Renal cortex interstitium (tissue), 11 donors: ENCODE data around the gene SAMD1. TPM values are rescaled to one million over a fixed set of nuclear protein-coding genes. Genes with fewer than 3 reads are reported as not detected.
A peak's percentile ranks its signal among the peaks of the same experiment; 100 is the strongest.

Source experiments
- DNase-seq, 11 donors: peaks; one replicate each; pipeline ENCODE4 v3.0.0-alpha.2; 2013; ENCODE audit warnings: low read depth in 9 of 11, low spot score in 4 of 11; ENCODE audit errors: extremely low read depth in 1 of 11
- polyA plus RNA-seq, 3 donors: library from polyadenylated mRNA; unstranded; fragments of 120-200 nt; gene quantifications; one replicate each; pipeline ENCODE4 v1.2.1, GENCODE V29; 2013; ENCODE audit not compliant: insufficient read length in 3 of 3

Gene SAMD1
- polyA plus RNA-seq, 3 donors: 28.2 to 62.2 (median 45.2) TPM

DNA sequence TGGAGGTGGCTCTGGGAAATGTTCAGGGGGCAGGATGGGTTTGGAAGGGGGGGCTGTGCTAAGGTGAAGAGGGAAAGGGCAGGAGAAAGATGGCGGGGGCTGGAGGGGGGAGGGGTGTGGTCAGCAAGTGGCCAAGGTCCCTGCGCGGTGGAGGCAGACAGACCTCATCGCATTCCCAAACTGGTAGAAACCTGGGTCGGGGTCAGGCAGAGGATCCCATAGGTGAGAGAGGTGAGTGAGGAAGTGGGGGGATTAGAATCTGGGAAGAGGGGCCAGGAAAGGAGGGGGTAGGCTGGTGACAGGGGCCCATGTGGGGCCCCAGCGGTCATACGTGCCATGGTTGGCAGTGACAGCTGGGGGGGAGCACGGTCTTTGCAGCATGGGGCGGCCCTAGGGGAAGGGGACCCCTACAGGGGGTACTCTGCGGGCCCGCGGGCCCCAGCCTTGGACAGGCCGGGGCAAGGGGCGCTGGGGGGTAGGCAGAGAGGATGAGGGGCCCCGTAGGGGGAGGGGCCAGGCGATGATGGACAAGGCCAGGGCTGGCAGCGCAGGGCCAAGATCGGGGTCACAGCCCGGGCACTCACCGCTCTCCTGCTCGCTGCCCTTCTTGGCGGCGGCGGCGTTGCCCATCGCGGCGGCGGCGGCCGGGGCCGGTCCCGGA is 26.5 kb upstream of the SAMD1 start:
- no peak for DNase-seq

DNA sequence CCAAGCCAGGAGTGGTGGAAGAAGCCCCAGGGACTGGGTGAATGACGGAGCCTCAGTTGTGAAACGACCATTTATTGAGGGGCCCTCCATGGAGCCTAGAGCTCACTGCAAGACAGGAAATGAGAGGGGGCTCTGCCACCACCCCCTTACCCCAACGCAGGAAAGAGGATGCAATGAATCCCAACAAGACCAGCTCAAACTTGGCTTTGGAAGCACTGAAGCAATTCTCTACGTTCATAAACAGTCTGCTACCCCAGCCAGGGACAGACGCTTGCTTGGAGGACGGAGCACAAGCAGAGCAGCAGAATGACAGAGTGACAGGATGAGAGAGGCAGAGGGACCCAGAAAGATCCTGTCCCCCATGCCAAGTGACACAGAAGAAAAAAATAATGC is 26.0 kb upstream of the SAMD1 start:
- no peak for DNase-seq

DNA sequence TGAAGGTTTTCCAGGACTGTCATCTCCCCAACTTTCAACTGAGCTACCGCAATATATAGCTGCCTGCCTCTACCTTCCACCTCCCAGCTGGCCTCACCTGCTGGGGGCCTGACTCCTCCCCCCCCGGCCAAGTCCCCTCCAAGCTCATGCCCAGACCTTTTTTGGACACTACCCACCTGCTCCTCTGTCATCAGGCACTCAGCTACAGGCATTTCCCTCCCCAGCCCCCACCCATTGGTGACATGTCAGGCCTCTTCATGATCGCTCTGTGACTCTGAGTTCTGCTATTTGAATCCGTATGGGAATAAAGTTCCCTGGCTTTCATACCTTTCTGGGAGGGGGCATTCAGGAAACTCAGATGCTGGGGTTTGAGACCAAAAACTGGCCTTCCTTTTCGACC is 25.2 kb upstream of the SAMD1 start:
- no peak for DNase-seq

DNA sequence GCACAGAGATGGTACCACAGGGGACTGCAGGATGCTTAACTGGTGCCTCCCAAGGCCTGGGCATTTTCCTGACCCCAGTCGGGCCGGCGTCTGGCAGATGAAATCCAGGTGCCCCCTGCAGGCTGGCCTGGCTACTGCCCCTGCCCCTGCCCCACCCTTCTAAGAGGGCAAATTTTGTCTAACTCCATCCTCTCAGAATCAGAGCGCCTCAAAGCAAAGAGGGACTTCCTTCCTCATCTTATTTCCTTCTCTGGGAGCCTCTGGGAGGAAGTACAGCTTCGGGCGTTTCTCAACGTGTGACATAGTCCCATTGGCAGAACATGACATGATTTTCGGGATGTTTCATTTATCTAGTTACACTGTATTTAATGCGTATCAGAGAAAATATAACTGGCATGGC is 24.3 kb upstream of the SAMD1 start:
- no peak for DNase-seq

DNA sequence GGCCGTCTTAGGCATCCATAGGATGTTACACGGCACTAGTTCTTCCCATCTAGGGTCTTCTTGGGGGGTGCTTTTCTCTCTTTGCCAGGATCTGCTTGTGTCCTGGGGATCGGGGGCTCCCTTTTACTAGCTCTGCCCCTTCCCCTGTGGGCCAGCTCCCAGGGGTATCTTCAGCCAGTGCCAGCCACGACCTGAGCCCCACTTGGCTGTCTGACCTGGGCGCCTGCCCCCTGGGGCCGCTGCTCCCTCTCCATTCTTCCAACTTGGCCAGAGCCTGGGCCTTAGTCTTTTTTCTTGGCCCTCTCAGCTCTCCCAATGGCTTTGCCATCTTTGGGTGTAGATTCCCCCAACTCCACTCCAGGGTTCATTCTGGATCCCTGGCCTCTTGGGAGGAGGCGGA is 23.9 kb upstream of the SAMD1 start:
- no peak for DNase-seq

DNA sequence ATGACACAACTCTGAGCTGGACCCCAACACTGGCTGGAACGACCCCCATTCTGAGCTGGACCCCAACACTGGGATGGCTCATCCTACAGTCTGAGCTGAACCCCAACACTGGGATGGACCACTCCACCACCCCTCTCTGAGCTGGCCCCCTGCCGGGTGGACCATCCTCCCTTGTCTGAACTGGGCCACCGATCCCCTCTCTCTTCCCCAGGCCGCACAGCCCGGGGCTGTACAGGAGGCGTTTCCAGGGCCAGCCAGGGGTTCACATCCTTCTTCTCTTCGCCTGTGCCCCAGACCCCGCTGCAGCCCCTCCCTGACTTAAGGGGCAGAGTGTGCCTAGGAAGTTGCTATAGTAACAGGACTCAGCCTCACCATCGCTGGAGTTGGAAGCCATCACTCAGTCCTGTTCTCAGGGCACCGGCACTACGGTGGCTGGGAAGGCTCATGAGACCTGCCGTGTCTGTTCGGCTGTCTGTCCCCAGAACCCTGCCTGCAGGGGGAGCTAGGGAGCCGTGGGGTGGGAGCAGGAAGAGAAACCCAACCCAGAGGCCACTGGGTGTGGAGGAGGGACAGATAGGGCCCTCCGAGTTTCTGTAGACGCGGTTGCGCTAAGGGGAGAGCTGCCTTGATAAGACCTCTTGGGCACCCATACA is 23.3 kb upstream of the SAMD1 start:
- no peak for DNase-seq

DNA sequence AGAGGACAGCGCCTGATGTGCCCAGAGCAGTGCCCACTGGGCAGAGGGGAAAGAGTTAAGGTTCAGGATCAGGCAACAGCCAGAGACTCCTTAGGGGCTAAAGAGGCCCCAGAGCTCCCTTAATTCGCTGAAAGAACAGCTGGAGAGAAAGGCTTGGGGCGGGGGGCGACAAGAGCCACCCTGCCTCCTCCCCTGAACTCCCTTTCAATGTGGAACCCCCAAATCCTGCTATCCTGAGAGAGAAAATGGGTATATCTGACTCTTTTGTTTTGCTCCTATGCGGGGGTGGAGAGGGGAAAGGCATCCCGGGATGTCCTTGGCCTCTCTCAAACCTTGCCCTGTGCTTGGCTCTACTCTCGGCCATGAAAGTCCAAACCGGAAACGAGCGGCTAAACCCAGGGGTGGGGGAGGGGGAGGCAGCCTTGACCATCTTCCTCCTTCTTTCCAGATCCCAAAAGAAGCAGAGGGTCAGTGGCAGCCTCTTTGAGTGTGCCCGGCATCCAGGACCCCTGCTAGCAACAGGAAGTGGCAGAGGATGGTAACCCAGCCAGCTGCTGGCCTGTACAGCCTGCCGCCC is 22.3 kb upstream of the SAMD1 start:
- DNase-seq: peak in 1 of 11 donors; percentile 22

DNA sequence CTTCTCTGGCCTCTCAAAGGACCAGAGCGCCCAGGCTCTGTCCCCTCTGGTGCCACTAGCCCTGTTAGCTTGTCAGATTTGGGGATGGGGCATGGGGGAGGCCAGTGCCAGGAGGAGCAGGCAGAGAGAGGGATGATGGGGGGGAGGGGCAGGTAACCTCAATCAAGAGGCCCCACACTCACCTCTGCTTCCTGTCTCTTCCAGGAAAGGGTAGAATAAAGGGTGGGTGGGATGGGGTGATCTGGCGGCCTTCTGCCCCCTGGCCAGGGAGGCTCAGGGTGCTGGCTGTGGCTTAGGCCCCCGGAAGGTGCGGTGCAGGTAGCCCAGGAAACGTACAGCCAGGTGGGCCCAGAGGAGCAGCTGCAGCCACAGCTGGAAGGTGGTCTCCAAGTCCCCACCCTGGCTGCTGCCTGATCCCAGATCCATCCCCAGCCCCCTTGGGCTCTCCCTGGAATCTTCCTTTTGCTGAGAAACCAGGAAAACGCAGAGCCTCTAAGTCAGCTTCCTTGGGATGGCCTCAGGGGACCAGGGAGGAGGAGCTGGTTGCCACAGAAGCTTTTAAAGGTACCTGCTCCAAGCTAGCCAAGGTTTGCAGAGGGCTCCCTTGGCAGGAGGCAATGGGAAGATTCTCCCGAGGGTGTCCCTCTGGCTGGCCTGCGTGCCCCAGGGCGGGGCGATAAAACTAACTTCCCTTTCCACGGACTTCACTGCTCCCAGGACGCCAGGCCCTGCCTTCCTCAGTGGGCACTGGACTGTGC is 21.7 kb upstream of the SAMD1 start:
- DNase-seq: no peak

DNA sequence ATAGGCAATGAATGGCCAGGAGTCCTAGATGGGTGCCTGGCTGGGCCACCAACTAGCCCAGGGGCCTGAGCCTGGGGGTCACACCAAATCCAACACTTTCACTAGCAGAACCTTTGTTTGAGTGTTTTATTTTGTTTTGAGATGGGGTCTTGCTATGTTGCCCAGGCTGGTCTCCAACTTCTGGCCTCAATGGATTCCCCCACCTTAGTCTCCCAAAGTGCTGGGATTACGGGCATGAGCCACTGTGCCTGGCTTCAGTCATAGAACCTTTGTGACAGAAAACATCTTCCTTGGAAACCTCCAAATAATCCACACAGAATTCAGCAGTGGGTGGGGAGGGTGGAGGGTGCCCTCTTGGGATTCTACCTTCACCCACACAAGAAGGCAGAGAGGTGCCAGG is 20.9 kb upstream of the SAMD1 start:
- no peak for DNase-seq

DNA sequence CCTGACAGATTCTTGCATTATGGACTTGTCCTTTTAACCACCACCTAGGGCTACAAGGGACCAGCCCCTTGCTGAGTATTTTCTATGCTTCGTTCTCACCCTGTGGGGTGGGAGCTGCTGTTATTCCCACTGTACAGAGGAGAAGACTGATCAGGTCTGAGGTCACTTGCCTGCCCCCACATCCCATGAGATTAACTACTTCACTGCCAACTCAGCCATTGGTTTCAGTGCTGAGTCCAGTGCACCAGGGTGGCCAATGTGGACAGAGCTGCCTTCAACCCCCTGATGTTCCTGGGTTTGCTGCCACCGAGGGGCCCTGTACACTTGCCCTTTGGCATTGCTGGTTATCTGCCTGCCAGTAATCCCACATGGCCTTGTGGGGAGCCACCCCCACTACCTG is 20.1 kb upstream of the SAMD1 start:
- no peak for DNase-seq

DNA sequence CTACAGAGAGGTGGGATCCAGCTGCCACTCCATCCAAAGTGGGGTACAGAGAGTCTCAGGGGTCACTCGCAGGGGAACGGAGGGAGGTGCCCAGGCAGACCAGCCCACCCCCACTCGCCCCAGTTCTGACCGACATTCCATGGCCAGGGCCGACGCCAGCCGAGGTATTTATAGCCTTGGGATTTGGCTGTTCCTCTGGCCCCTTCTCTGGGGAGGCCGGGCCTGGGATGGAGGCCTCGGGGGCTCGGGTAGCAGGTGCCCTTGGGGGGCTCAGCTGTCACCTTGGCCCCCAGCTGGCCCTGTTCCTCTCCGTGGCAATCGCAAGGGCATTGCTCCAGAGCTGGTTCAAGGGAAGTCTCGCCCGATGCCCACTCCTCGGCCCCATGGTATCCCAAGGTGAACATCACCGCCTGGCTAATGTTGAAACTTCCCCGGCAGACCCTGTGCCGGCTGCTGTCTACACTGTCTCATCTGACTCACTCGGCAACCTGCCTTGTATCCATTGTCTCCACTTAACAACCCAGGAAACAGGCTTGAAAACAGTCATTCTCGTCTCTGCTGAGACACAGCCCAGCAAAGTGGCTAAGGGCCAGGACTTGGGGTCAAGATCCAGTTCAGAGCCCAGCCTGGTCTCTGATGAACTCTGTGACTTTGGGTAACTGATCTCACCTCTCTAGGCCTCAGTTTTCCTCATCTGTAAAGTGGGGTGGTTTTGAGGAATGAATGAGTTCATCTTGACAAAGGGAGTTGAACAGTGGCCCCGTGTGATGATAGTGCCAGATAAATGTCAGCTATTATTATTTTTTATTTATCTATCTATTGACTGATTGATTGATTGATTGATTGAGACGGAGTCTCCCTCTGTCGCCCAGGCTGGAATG is 17.3 kb upstream of the SAMD1 start:
- no peak for DNase-seq

DNA sequence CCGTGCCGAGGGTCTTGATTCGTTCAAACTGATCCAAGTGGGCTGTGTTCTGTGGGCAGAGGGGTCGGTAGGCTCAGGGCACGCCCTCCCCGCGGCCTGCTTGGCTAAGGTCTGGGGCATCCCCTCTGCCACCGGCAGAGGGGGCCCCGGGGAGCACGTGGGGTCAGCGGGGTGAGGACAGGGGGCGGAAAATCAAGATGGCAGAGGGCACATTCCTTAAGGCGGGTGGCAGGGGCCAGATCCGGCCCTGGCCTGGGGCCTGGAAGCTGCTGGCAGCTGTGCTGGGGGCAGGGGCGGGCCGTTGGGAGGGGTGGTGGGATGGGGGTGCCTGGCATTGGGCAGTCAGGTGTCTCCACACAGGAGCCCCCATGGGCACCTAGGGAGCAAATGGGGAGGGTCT is 16.3 kb upstream of the SAMD1 start:
- DNase-seq: no peak

DNA sequence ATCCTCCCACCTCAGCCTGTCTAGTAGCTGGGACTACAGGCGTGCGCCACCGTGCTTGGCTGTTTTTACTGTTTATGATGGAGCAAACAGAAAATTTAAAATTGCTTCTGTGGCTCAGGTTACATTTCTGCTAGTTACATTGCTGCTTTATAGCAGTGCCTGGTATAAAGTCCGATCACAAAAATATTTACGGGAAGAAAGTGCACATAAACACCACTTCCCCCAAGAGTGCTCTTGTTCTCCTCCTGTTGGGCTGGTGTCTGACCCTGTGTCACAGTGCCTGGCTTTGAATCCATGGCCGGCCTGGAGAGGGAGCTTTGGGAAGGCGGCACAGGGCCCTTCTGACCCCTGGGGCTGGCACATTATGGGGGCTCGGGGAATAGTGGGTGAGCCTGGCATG is 15.1 kb upstream of the SAMD1 start:
- DNase-seq: no peak

DNA sequence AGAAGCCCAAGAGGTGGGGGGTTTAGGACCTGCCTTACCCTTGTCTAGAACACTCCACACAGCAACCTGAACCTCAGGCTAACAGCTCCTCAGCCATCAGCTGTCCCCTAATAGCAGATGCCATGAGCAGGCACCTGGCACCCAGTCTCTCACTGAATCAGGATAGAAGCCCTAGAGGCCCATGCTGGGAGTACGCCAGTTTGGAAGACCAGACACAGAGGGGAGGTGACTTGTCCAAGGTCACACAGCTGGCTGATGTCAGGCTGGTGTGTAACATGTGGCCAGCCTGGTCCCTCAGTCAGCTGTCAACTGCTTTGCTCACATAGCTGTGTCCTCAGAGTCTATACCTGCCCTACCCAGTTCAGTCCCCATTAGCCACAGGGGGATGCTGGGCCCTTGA is 12.8 kb upstream of the SAMD1 start:
- no peak for DNase-seq

DNA sequence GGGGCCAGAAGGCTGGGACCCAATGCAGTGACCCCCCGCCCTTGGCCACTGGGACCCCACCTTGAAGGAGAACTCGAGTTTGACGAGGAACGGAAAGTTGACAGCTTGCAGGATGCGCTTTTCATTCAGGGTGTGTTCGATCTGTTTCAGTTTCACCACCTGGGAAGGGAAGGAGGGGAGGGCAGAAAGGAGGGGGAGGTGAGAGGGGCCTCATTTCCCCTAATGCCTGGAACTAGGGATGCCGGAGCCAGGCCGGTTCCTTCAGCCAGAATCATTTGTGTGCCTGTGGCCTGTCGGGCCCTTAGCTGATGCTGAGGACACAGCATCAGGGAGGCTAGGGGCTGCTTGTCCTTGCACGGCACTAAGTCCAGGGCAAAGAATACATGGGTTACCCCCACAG is 12.2 kb upstream of the SAMD1 start:
- no peak for DNase-seq

DNA sequence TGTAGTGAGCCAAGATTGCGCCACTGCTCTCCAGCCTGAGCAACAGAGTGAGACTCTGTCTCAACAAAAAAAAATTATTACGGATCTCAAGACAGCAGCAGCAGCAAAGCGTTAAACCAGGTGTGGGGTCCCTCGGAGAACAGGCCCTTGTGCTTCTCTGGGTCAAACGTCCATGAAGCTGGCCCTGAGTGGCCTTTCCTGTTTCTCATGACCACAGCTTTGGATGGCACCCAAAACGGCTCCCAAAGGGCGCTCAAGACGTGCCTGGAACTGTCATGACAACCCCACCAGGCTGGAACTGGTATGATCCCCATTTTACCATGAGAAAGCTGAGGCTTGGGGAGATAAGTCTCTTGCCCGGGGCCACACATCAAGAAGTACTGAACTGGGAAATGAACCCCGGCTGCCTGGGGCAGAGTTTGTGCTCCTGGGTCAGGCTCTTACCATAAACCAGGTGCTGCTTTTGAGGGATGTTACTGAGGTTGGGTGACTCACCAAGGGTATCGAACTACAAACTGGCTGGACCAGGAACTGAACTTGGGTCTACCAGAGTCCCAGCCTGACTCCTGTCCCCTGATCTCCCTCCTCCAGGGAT is 11.6 kb upstream of the SAMD1 start:
- DNase-seq: no peak

DNA sequence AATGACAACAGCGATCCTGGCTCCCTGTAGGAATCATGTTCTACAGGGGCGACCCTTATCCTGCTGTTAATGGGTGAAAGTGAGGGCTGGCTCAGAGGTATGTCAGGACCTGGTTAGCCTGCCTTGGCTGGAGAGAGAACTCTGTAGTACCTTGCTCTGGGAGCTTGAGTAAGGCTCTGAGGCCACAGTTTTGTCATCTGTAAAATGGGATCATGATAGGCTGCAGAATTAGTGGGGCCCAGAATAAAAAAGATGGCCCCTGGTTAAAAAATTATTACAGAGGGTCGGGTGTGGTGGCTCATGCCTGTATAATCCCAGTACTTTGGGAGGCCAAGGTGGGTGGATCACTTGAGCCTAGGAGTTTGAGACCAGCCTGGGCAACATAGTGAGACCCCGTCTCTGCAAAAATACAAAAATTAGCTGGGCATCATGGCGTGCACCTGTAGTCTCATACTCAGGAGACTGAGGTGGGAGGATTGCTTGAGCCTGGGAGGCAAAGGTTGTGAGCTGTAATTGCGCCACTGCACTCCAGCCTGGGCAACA is 10.5 kb upstream of the SAMD1 start:
- DNase-seq: no peak

DNA sequence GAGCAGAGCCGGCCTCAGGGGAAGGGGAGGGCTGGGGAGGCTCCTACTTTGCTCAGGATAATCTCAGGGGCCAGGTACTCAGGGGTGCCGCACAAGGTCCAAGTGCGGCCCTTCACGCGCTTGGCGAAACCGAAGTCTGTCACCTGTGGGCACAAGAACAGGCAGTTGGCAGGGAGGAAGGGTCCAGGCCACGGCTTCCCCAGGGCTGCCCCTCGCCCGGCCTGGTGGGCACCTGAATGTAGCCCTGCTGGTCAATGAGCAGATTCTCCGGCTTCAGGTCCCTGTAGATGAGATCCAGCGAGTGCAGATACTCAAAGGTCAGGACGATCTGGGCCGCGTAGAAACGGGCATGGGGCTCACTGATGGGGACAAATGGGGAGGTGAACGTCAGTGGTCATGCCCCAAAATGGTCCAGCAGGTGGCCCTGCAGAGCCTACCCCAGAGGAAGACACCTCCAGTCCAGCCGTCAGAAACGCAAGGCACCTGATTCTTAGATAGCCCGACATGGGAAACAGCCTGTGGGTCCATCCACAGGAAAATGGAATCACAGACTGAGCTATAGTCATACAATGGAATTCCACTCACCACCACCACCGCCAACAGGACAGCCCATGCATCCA is 7.1 kb upstream of the SAMD1 start:
- no peak for DNase-seq
